Measurements from ENCODE around the gene ARID1A.
A peak's percentile ranks its signal among the peaks of the same experiment; 100 is the strongest.

ARID1A gene

GRCh38 chr1:26750428-26750827 is 54.6 kb downstream of the ARID1A start:
- Histone ChIP-seq H3K36me3 (ENCODE audit: control insufficient read depth in 4 of 4, insufficient read depth in 4 of 4, low read length in 3 of 4) (peaks cover 27 to 87% (median 68%) of the 10 kb centered on the region in 4 experiments), H3K4me3 (ENCODE audit: control insufficient read depth in 1 of 7, extremely low read depth in 1 of 7, insufficient read depth in 4 of 7, low read depth in 2 of 7, low read length in 6 of 7) (no peak overlapping the region), H3K27ac (ENCODE audit: insufficient read depth in 1 of 2, low read depth in 1 of 2, low read length in 2 of 2, poor library complexity in 1 of 2, severe bottlenecking in 2 of 2) (peak overlapping the region in 1 of 2 experiments; percentile 7), H3K4me1 (ENCODE audit: control extremely low read depth in 1 of 4, control insufficient read depth in 4 of 4, insufficient read depth in 4 of 4, low read length in 3 of 4) (peaks cover 2 to 16% (median 9%) of the 10 kb centered on the region in 4 experiments), H3K9me3 (ENCODE audit: control extremely low read depth in 1 of 5, control insufficient read depth in 4 of 5, insufficient read depth in 2 of 5, low read depth in 1 of 5, low read length in 4 of 5) (no peaks in the 10 kb centered on the region), H3K27me3 (replicated peaks in 2 of 5; ENCODE audit: control insufficient read depth in 4 of 5, insufficient read depth in 5 of 5, low read length in 4 of 5) (no peaks in the 10 kb centered on the region)
- CTCF ChIA-PET, result no interaction called here
- POLR2A ChIA-PET, result no interaction called here
- DNase-seq, result no peak
- 89% methylated on average over 1 of the region's 1 CpG for WGBS (ENCODE audit: insufficient coverage)

GRCh38 chr1:26752519-26752918 is 56.7 kb downstream of the ARID1A start:
- Histone ChIP-seq H3K27ac (ENCODE audit: insufficient read depth in 1 of 2, low read depth in 1 of 2, low read length in 2 of 2, poor library complexity in 1 of 2, severe bottlenecking in 2 of 2) (no peak overlapping the region), H3K4me1 (ENCODE audit: control extremely low read depth in 1 of 4, control insufficient read depth in 4 of 4, insufficient read depth in 4 of 4, low read length in 3 of 4) (peaks cover 0 to 14% (median 6%) of the 10 kb centered on the region in 4 experiments), H3K4me3 (ENCODE audit: control insufficient read depth in 1 of 7, extremely low read depth in 1 of 7, insufficient read depth in 4 of 7, low read depth in 2 of 7, low read length in 6 of 7) (no peak overlapping the region), H3K9me3 (ENCODE audit: control extremely low read depth in 1 of 5, control insufficient read depth in 4 of 5, insufficient read depth in 2 of 5, low read depth in 1 of 5, low read length in 4 of 5) (no peaks in the 10 kb centered on the region), H3K36me3 (ENCODE audit: control insufficient read depth in 4 of 4, insufficient read depth in 4 of 4, low read length in 3 of 4) (peaks cover 24 to 72% (median 60%) of the 10 kb centered on the region in 4 experiments), H3K27me3 (replicated peaks in 2 of 5; ENCODE audit: control insufficient read depth in 4 of 5, insufficient read depth in 5 of 5, low read length in 4 of 5) (no peaks in the 10 kb centered on the region)
- DNase-seq, result no peak
- POLR2A ChIA-PET, result no interaction called here
- WGBS (ENCODE audit: insufficient coverage), result 93% methylated on average over 2 of the region's 4 CpGs
- CTCF ChIA-PET, result interaction anchor here (0.8 kb wide), 1 partner anchor 8 kb away, joined by 3 read pairs; no protein-coding TSS in a partner anchor

- Histone ChIP-seq H3K4me3 (ENCODE audit: control insufficient read depth in 1 of 7, extremely low read depth in 1 of 7, insufficient read depth in 4 of 7, low read depth in 2 of 7, low read length in 6 of 7) (no peak overlapping the region), H3K27me3 (replicated peaks in 2 of 5; ENCODE audit: control insufficient read depth in 4 of 5, insufficient read depth in 5 of 5, low read length in 4 of 5) (no peaks in the 10 kb centered on the region), H3K9me3 (ENCODE audit: control extremely low read depth in 1 of 5, control insufficient read depth in 4 of 5, insufficient read depth in 2 of 5, low read depth in 1 of 5, low read length in 4 of 5) (no peaks in the 10 kb centered on the region), H3K36me3 (ENCODE audit: control insufficient read depth in 4 of 4, insufficient read depth in 4 of 4, low read length in 3 of 4) (peaks cover 28 to 73% (median 64%) of the 10 kb centered on the region in 4 experiments), H3K27ac (ENCODE audit: insufficient read depth in 1 of 2, low read depth in 1 of 2, low read length in 2 of 2, poor library complexity in 1 of 2, severe bottlenecking in 2 of 2) (no peak overlapping the region), H3K4me1 (ENCODE audit: control extremely low read depth in 1 of 4, control insufficient read depth in 4 of 4, insufficient read depth in 4 of 4, low read length in 3 of 4) (peaks cover 0 to 12% (median 6%) of the 10 kb centered on the region in 4 experiments)
- ChIA-PET POLR2A (interaction anchor here (0.5 kb wide), 1 partner anchor 18 kb away, joined by 3 read pairs; no protein-coding TSS in a partner anchor), CTCF (interaction anchor here (1.0 to 1.6 kb wide), 4 partner anchors 9 to 35 kb away, joined by 3 to 5 read pairs (median 4); no protein-coding TSS in a partner anchor)
- 100% methylated on average over 3 of the region's 5 CpGs for WGBS (ENCODE audit: insufficient coverage)
- no peak for DNase-seq
Observed at GRCh38 chr1:26754086-26754874, 58.5 kb downstream of the ARID1A start.

- ChIA-PET CTCF (interaction anchor here (0.7 to 2.5 kb wide), 10 partner anchors 10 to 154 kb away, joined by 3 to 8 read pairs (median 3); partner anchors contain the start of gene PIGV), POLR2A (no interaction called here)
- no peak for DNase-seq
- Histone ChIP-seq H3K9me3 (ENCODE audit: control extremely low read depth in 1 of 5, control insufficient read depth in 4 of 5, insufficient read depth in 2 of 5, low read depth in 1 of 5, low read length in 4 of 5) (no peaks in the 10 kb centered on the region), H3K27me3 (replicated peaks in 2 of 5; ENCODE audit: control insufficient read depth in 4 of 5, insufficient read depth in 5 of 5, low read length in 4 of 5) (no peaks in the 10 kb centered on the region), H3K4me1 (ENCODE audit: control extremely low read depth in 1 of 4, control insufficient read depth in 4 of 4, insufficient read depth in 4 of 4, low read length in 3 of 4) (no peaks in the 10 kb centered on the region), H3K4me3 (ENCODE audit: control insufficient read depth in 1 of 7, extremely low read depth in 1 of 7, insufficient read depth in 4 of 7, low read depth in 2 of 7, low read length in 6 of 7) (no peak overlapping the region), H3K36me3 (ENCODE audit: control insufficient read depth in 4 of 4, insufficient read depth in 4 of 4, low read length in 3 of 4) (peaks cover 26 to 72% (median 60%) of the 10 kb centered on the region in 4 experiments), H3K27ac (ENCODE audit: insufficient read depth in 1 of 2, low read depth in 1 of 2, low read length in 2 of 2, poor library complexity in 1 of 2, severe bottlenecking in 2 of 2) (peak overlapping the region in 1 of 2 experiments; percentile 22)
- WGBS (ENCODE audit: insufficient coverage), result 100% methylated on average over 2 of the region's 3 CpGs
Observed at GRCh38 chr1:26758358-26758757, 62.5 kb downstream of the ARID1A start.

- CTCF ChIA-PET, result interaction anchor here (1.0 to 1.5 kb wide), 5 partner anchors 11 to 158 kb away, joined by 3 to 5 read pairs (median 4); no protein-coding TSS in a partner anchor
- POLR2A ChIA-PET, result no interaction called here
- Histone ChIP-seq H3K4me1 (ENCODE audit: control extremely low read depth in 1 of 4, control insufficient read depth in 4 of 4, insufficient read depth in 4 of 4, low read length in 3 of 4) (no peaks in the 10 kb centered on the region), H3K36me3 (ENCODE audit: control insufficient read depth in 4 of 4, insufficient read depth in 4 of 4, low read length in 3 of 4) (peaks cover 29 to 73% (median 58%) of the 10 kb centered on the region in 4 experiments), H3K27ac (ENCODE audit: insufficient read depth in 1 of 2, low read depth in 1 of 2, low read length in 2 of 2, poor library complexity in 1 of 2, severe bottlenecking in 2 of 2) (peak overlapping the region in 1 of 2 experiments; percentile 45), H3K4me3 (ENCODE audit: control insufficient read depth in 1 of 7, extremely low read depth in 1 of 7, insufficient read depth in 4 of 7, low read depth in 2 of 7, low read length in 6 of 7) (no peak overlapping the region), H3K9me3 (ENCODE audit: control extremely low read depth in 1 of 5, control insufficient read depth in 4 of 5, insufficient read depth in 2 of 5, low read depth in 1 of 5, low read length in 4 of 5) (no peaks in the 10 kb centered on the region), H3K27me3 (replicated peaks in 2 of 5; ENCODE audit: control insufficient read depth in 4 of 5, insufficient read depth in 5 of 5, low read length in 4 of 5) (no peaks in the 10 kb centered on the region)
- no peak for DNase-seq
Observed at GRCh38 chr1:26759531-26759930, 63.7 kb downstream of the ARID1A start.

GRCh38 chr1:26761217-26761616 is 65.4 kb downstream of the ARID1A start:
- DNase-seq, result peak in 2 of 3 donors; percentile 36 to 40
- CTCF ChIA-PET, result interaction anchor here (0.6 to 1.9 kb wide), 3 partner anchors 10 to 28 kb away, joined by 4 to 5 read pairs (median 4); no protein-coding TSS in a partner anchor
- 100% methylated on average over 1 of the region's 3 CpGs for WGBS (ENCODE audit: insufficient coverage)
- Histone ChIP-seq H3K27ac (ENCODE audit: insufficient read depth in 1 of 2, low read depth in 1 of 2, low read length in 2 of 2, poor library complexity in 1 of 2, severe bottlenecking in 2 of 2) (no peak overlapping the region), H3K9me3 (ENCODE audit: control extremely low read depth in 1 of 5, control insufficient read depth in 4 of 5, insufficient read depth in 2 of 5, low read depth in 1 of 5, low read length in 4 of 5) (no peaks in the 10 kb centered on the region), H3K4me1 (ENCODE audit: control extremely low read depth in 1 of 4, control insufficient read depth in 4 of 4, insufficient read depth in 4 of 4, low read length in 3 of 4) (no peaks in the 10 kb centered on the region), H3K36me3 (ENCODE audit: control insufficient read depth in 4 of 4, insufficient read depth in 4 of 4, low read length in 3 of 4) (peaks cover 29 to 70% (median 58%) of the 10 kb centered on the region in 4 experiments), H3K4me3 (ENCODE audit: control insufficient read depth in 1 of 7, extremely low read depth in 1 of 7, insufficient read depth in 4 of 7, low read depth in 2 of 7, low read length in 6 of 7) (no peak overlapping the region), H3K27me3 (replicated peaks in 2 of 5; ENCODE audit: control insufficient read depth in 4 of 5, insufficient read depth in 5 of 5, low read length in 4 of 5) (no peaks in the 10 kb centered on the region)
- POLR2A ChIA-PET, result no interaction called here

- ChIA-PET POLR2A (no interaction called here), CTCF (interaction anchor here (0.6 to 4.4 kb wide), 5 partner anchors 10 to 337 kb away, joined by 3 to 18 read pairs (median 4); no protein-coding TSS in a partner anchor)
- DNase-seq, result no peak
- Histone ChIP-seq H3K4me1 (ENCODE audit: control extremely low read depth in 1 of 4, control insufficient read depth in 4 of 4, insufficient read depth in 4 of 4, low read length in 3 of 4) (peaks cover 0 to 25% (median 13%) of the 10 kb centered on the region in 4 experiments), H3K27ac (ENCODE audit: insufficient read depth in 1 of 2, low read depth in 1 of 2, low read length in 2 of 2, poor library complexity in 1 of 2, severe bottlenecking in 2 of 2) (peak overlapping the region in 1 of 2 experiments; percentile 37), H3K4me3 (ENCODE audit: control insufficient read depth in 1 of 7, extremely low read depth in 1 of 7, insufficient read depth in 4 of 7, low read depth in 2 of 7, low read length in 6 of 7) (no peak overlapping the region), H3K27me3 (replicated peaks in 2 of 5; ENCODE audit: control insufficient read depth in 4 of 5, insufficient read depth in 5 of 5, low read length in 4 of 5) (no peaks in the 10 kb centered on the region), H3K9me3 (ENCODE audit: control extremely low read depth in 1 of 5, control insufficient read depth in 4 of 5, insufficient read depth in 2 of 5, low read depth in 1 of 5, low read length in 4 of 5) (no peaks in the 10 kb centered on the region), H3K36me3 (ENCODE audit: control insufficient read depth in 4 of 4, insufficient read depth in 4 of 4, low read length in 3 of 4) (peaks cover 49 to 88% (median 75%) of the 10 kb centered on the region in 4 experiments)
- 89% methylated on average over 2 of the region's 4 CpGs for WGBS (ENCODE audit: insufficient coverage)
Observed at GRCh38 chr1:26767714-26768113, 71.9 kb downstream of the ARID1A start.
